ENCODE measurements around the gene TNFRSF12A.

DNA sequence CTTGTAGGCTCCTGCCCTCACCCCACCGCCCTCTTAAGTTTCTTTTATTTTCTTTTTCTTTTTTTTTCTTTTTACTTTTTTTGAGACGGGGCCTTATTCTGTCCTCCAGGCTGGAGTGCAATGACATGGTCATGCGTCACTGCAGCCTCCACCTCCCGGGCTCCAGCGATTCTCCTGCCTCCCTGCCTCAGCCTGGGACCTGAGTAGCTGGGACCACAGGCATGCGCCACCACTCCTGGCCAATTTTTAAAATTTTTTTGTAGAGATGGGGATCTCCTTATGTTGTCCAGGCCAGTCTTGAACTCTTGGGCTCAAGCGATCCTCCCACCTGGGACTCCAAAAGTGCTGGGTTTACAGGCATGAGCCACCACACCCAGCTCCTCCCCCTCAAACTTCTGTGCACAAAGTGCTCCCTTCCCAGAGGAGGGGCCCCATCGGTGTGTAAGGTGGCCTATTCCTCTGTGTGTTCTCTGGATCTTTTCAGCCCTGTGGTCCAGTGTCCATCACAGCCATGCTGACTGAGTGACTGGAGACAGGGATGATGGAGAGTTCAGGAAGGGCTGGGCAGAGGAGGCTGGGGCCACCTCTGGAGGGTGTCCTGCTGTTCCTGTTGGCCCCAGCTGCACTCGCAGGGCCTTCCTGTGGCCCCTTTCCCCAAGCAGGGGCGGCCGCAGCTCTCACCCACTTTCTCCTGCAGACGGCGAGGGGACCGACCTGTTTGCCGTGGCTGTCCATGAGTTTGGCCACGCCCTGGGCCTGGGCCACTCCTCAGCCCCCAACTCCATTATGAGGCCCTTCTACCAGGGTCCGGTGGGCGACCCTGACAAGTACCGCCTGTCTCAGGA is 36.4 kb downstream of the TNFRSF12A start:
- TF ChIP-seq, protein P1, sequence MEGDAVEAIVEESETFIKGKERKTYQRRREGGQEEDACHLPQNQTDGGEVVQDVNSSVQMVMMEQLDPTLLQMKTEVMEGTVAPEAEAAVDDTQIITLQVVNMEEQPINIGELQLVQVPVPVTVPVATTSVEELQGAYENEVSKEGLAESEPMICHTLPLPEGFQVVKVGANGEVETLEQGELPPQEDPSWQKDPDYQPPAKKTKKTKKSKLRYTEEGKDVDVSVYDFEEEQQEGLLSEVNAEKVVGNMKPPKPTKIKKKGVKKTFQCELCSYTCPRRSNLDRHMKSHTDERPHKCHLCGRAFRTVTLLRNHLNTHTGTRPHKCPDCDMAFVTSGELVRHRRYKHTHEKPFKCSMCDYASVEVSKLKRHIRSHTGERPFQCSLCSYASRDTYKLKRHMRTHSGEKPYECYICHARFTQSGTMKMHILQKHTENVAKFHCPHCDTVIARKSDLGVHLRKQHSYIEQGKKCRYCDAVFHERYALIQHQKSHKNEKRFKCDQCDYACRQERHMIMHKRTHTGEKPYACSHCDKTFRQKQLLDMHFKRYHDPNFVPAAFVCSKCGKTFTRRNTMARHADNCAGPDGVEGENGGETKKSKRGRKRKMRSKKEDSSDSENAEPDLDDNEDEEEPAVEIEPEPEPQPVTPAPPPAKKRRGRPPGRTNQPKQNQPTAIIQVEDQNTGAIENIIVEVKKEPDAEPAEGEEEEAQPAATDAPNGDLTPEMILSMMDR (optimal IDR thresholded peaks at IDR 0.05 in 1 of 3, IDR thresholded peaks at IDR 0.05 in 1 of 3, conservative IDR thresholded peaks at IDR 0.05 in 1 of 3; ENCODE audit: extremely low read depth in 1 of 3, insufficient read depth in 2 of 3, low read length in 3 of 3) = no peak
- TF ChIP-seq EZH2 (IDR thresholded peaks at IDR 0.05; ENCODE audit: low read length) = no peak
